Measurements from ENCODE around the gene FMOD.

FMOD gene

GRCh38 chr1:203351037-203351625, at the start of gene FMOD:
TSS of gene FMOD (minus strand) at chr1:203351122. CDS start at chr1:203348270, 2,852 bp downstream.
- DNase-seq (ENCODE audit: low spot score): no peak

- no peak for DNase-seq (ENCODE audit: low spot score)
These were observed 45.8 kb upstream of the FMOD start for GRCh38 chr1:203396595-203397194.

GRCh38 chr1:203395751-203396150, 44.8 kb upstream of the FMOD start:
- DNase-seq (ENCODE audit: low spot score): no peak

GRCh38 chr1:203390298-203390697, 39.4 kb upstream of the FMOD start:
- no peak for DNase-seq (ENCODE audit: low spot score)

- no peak for DNase-seq (ENCODE audit: low spot score)
These were observed 37.8 kb upstream of the FMOD start for GRCh38 chr1:203388683-203389082.

GRCh38 chr1:203382026-203382425, 31.1 kb upstream of the FMOD start:
- no peak for DNase-seq (ENCODE audit: low spot score)

- DNase-seq (ENCODE audit: low spot score): no peak
These were observed 30.3 kb upstream of the FMOD start for GRCh38 chr1:203381151-203381751.

GRCh38 chr1:203380420-203381150, 29.7 kb upstream of the FMOD start:
- no peak for DNase-seq (ENCODE audit: low spot score)

GRCh38 chr1:203379825-203380224, 28.9 kb upstream of the FMOD start:
- no peak for DNase-seq (ENCODE audit: low spot score)

GRCh38 chr1:203378556-203379245, 27.8 kb upstream of the FMOD start:
- DNase-seq (ENCODE audit: low spot score): no peak

GRCh38 chr1:203373991-203374390, 23.1 kb upstream of the FMOD start:
- no peak for DNase-seq (ENCODE audit: low spot score)

GRCh38 chr1:203373002-203373401, 22.1 kb upstream of the FMOD start:
- no peak for DNase-seq (ENCODE audit: low spot score)

- DNase-seq (ENCODE audit: low spot score): no peak
These were observed 20.4 kb upstream of the FMOD start for GRCh38 chr1:203371288-203371687.

GRCh38 chr1:203369666-203370065, 18.7 kb upstream of the FMOD start:
- no peak for DNase-seq (ENCODE audit: low spot score)

- no peak for DNase-seq (ENCODE audit: low spot score)
These were observed 17.9 kb upstream of the FMOD start for GRCh38 chr1:203368624-203369451.

GRCh38 chr1:203367057-203367456, 16.1 kb upstream of the FMOD start:
- no peak for DNase-seq (ENCODE audit: low spot score)

- no peak for DNase-seq (ENCODE audit: low spot score)
These were observed 15.6 kb upstream of the FMOD start for GRCh38 chr1:203366476-203366875.

- DNase-seq (ENCODE audit: low spot score): no peak
These were observed 13.9 kb upstream of the FMOD start for GRCh38 chr1:203364806-203365205.

- DNase-seq (ENCODE audit: low spot score): no peak
These were observed 13.3 kb upstream of the FMOD start for GRCh38 chr1:203364094-203364801.

- no peak for DNase-seq (ENCODE audit: low spot score)
These were observed 11.8 kb upstream of the FMOD start for GRCh38 chr1:203362720-203363025.
